PC-3 (cell line): Measurements from ENCODE around the gene POLRMT. TPM values are rescaled to one million over a fixed set of nuclear protein-coding genes. Genes with fewer than 3 reads are reported as not detected.

Experiments
- ATAC-seq: fragments of 200-7000 bp; cut with Tn5 transposase; 2 replicates; pipeline ENCODE4 v1.9.1; 2020; ENCODE audit warnings: mild to moderate bottlenecking, moderate library complexity
- BruUV-seq: library from RNA; stranded (reverse); fragments of 400-500 nt; replicated peaks from 2 replicates; lab custom pipeline; 2021; lab: Mats Ljungman, UMichigan
- CTCF ChIA-PET: fragments of 300-600 bp; sonication (Branson Sonifier 250); formaldehyde crosslinking; loops from one replicate; lab custom pipeline; 2022; ENCODE audit warnings: antibody characterized with exemption; lab: Charles Lee
- POLR2A ChIA-PET: fragments of 300-600 bp; sonication (Branson Sonifier 250); formaldehyde crosslinking; loops from one replicate; lab custom pipeline; 2022; ENCODE audit warnings: antibody characterized with exemption; ENCODE audit not compliant: unreplicated experiment; lab: Charles Lee
- DNase-seq: peaks from one replicate; pipeline ENCODE4 v3.0.0-alpha.2; 2015
- H2AFZ ChIP-seq: fragments of 300-600 bp; sonication (generic); 2 replicates; pipeline ENCODE4 v1.6.0; 2016; ENCODE audit warnings: antibody characterized with exemption, low read length
- H3F3A ChIP-seq: fragments of 300-600 bp; sonication (generic); one replicate; pipeline ENCODE4 v1.6.0; 2017; ENCODE audit warnings: antibody characterized with exemption, low read length, control low read depth, mild to moderate bottlenecking; ENCODE audit not compliant: unreplicated experiment
- H3K27ac ChIP-seq: fragments of 300-600 bp; sonication (generic); 2 replicates; pipeline ENCODE4 v1.5.1; 2016; ENCODE audit warnings: mild to moderate bottlenecking, low read length
- H3K27me3 ChIP-seq: fragments of 300-600 bp; sonication (generic); 2 replicates; pipeline ENCODE4 v1.6.1; 2016; ENCODE audit warnings: low read length, mixed read lengths
- H3K36me3 ChIP-seq: fragments of 300-600 bp; sonication (generic); 2 replicates; pipeline ENCODE4 v1.6.1; 2016; ENCODE audit warnings: low read depth, mixed run types, low read length, mixed read lengths
- H3K4me1 ChIP-seq: fragments of 300-600 bp; sonication (generic); 2 replicates; pipeline ENCODE4 v1.5.1; 2016; ENCODE audit warnings: low read length; ENCODE audit not compliant: insufficient read depth
- H3K4me2 ChIP-seq: fragments of 300-600 bp; sonication (generic); 2 replicates; pipeline ENCODE4 v1.6.0; 2016; ENCODE audit warnings: low read length
- H3K4me3 ChIP-seq: fragments of 300-600 bp; sonication (generic); 2 replicates; pipeline ENCODE4 v1.5.1; 2016; ENCODE audit warnings: mild to moderate bottlenecking, low read length, mixed read lengths
- H3K79me2 ChIP-seq: fragments of 300-600 bp; sonication (generic); 2 replicates; pipeline ENCODE4 v1.6.1; 2017; ENCODE audit warnings: low read length, mixed read lengths
- H3K9ac ChIP-seq: fragments of 300-600 bp; sonication (generic); 2 replicates; pipeline ENCODE4 v1.6.0; 2016; ENCODE audit warnings: mild to moderate bottlenecking, low read length
- H3K9me2 ChIP-seq: fragments of 300-600 bp; sonication (generic); replicated peaks from 2 replicates; pipeline ENCODE4 v1.6.1; 2016; ENCODE audit warnings: mixed run types, low read length, mixed read lengths
- H3K9me3 ChIP-seq: fragments of 300-600 bp; sonication (generic); 2 replicates; pipeline ENCODE4 v1.6.1; 2016; ENCODE audit warnings: low read length, mixed read lengths
- H4K20me1 ChIP-seq: fragments of 300-600 bp; sonication (generic); 2 replicates; pipeline ENCODE4 v1.6.1; 2016; ENCODE audit warnings: low read length, mixed read lengths
- EZH2 ChIP-seq: fragments of 300-600 bp; sonication (generic); IDR thresholded peaks from one replicate; pipeline ENCODE4 v1.6.1; 2017; ENCODE audit warnings: antibody characterized with exemption, mild to moderate bottlenecking, low read length; ENCODE audit not compliant: unreplicated experiment
- EZH2phosphoT487 ChIP-seq: fragments of 300-600 bp; sonication (generic); IDR thresholded peaks from 2 replicates; pipeline ENCODE4 v1.6.1; 2018; ENCODE audit warnings: mild to moderate bottlenecking, antibody characterized with exemption, low read length, borderline replicate concordance
- intact Hi-C: fragments of 100-400 bp; cut with micrococcal nuclease; formaldehyde crosslinking; loops from 2 replicates; pipeline ENCODE4 v1.9.0; 2023
- total RNA-seq: library from RNA; depleted of rRNA; stranded (reverse); fragments of >200 nt; gene quantifications from 2 replicates; pipeline ENCODE4 v1.2.3, GENCODE V29; 2014
- TF ChIP-seq, protein P1 (sequence below): fragments of 300-600 bp; sonication (generic); conservative IDR thresholded peaks from 2 replicates; pipeline ENCODE4 v1.5.1; 2017; ENCODE audit warnings: antibody characterized with exemption, low read depth, mild to moderate bottlenecking, low read length

Gene POLRMT
- total RNA-seq, 1 experiment from 2014 or later = 60.5 TPM

DNA sequence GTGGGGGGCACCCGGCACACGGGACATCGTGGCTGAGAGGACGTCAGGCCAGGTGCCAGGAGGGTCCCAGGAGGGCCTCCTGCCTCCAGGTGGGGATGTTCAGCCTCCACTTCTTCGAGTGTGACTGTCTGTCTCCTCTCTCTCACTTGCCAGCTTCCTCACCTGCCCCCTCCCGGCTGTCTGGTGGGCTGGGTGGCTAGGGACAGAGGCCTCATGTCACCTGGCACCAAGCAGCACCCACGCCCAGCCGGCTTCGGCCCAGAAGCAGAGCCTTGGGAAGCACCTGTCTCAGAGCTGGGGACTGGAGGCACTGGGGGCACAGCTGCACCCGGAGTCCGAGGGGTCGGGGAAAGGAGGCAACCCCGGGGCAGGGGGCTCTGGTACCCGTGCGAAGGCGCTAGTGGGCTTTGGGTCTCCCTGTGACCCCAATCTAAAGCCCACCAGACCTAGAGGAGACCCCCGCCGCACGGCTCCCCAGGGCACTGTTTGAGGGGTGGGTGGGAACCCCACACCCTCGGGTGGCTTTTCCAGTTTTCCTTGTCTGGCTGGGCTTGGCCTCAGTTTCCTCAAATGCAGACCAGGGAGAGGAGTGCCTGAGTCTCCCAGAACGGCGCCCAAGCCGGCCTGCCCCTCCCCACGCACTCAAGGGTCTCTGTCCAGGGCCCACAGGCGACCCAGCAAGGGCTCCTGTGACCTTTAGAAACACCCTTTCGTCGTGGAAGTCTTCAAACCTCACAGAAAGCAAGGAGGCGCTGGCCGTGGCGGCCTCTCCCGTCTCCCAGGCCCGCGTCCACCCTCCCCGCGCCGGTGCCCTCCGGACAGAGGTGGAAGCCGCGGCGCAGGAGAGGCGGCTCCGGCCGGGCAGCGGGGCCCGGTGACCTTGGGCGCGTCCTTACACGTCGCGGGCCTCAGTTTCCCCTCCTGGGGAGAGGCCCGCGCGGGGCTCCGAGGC is 44.3 kb downstream of the POLRMT start:
- H3K9me3 ChIP-seq = no peaks in the 10 kb centered on the region
- ChIA-PET CTCF (interaction anchor here (0.6 kb wide), 1 partner anchor 15 kb away, joined by 3 read pairs; no protein-coding TSS in a partner anchor), POLR2A (no interaction called here)
- TF ChIP-seq EZH2phosphoT487 (no peak), EZH2 (no peak)
- TF ChIP-seq, protein P1, sequence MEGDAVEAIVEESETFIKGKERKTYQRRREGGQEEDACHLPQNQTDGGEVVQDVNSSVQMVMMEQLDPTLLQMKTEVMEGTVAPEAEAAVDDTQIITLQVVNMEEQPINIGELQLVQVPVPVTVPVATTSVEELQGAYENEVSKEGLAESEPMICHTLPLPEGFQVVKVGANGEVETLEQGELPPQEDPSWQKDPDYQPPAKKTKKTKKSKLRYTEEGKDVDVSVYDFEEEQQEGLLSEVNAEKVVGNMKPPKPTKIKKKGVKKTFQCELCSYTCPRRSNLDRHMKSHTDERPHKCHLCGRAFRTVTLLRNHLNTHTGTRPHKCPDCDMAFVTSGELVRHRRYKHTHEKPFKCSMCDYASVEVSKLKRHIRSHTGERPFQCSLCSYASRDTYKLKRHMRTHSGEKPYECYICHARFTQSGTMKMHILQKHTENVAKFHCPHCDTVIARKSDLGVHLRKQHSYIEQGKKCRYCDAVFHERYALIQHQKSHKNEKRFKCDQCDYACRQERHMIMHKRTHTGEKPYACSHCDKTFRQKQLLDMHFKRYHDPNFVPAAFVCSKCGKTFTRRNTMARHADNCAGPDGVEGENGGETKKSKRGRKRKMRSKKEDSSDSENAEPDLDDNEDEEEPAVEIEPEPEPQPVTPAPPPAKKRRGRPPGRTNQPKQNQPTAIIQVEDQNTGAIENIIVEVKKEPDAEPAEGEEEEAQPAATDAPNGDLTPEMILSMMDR = no peak
- H3K9ac ChIP-seq = no peak overlapping the region
- no peaks in the 10 kb centered on the region for H3K79me2 ChIP-seq
- H3K4me1 ChIP-seq = peaks cover 10% of the 10 kb centered on the region
- peaks cover 7% of the 10 kb centered on the region; the same call in 1 of the 2 replicates for H3K27me3 ChIP-seq
- ATAC-seq = no peak
- no TSS peak for BruUV-seq
- H3K9me2 ChIP-seq = no peaks in the 10 kb centered on the region
- no peak overlapping the region for H3K4me3 ChIP-seq
- H4K20me1 ChIP-seq = no peaks in the 10 kb centered on the region
- H3F3A ChIP-seq = no peaks in the 10 kb centered on the region
- no peak overlapping the region for H3K27ac ChIP-seq
- H3K36me3 ChIP-seq = no peaks in the 10 kb centered on the region
- intact Hi-C loops = loop anchor here (5.0 kb wide), 1 partner anchor 143 kb away; no protein-coding TSS in a partner anchor
- no peak for DNase-seq
- peak overlapping the region; percentile 74 for H3K4me2 ChIP-seq
- no peak overlapping the region for H2AFZ ChIP-seq

- no peak overlapping the region for H3K27ac ChIP-seq
- peak overlapping the region; percentile 38; the same call in 1 of the 2 replicates for H3K4me3 ChIP-seq
- intact Hi-C loops = loop anchor here (5.0 kb wide), 1 partner anchor 144 kb away; no protein-coding TSS in a partner anchor
Observed at GRCh38 chr19:588093-588740, 45.1 kb downstream of the POLRMT start.

More at GRCh38 chr19:588093-588740, 45.1 kb downstream of the POLRMT start:
- H3K27me3 ChIP-seq = peaks cover 7% of the 10 kb centered on the region; the same call in 1 of the 2 replicates
- BruUV-seq = no TSS peak
- peak overlapping the region; percentile 74 for H3K4me2 ChIP-seq
- POLR2A ChIA-PET = no interaction called here
- H3K9me3 ChIP-seq = no peaks in the 10 kb centered on the region
- DNase-seq (peak; percentile 78), ATAC-seq (peak; percentile 33)
- H3K79me2 ChIP-seq = no peaks in the 10 kb centered on the region
- CTCF ChIA-PET = no interaction called here
- no peak overlapping the region for H2AFZ ChIP-seq
- no peaks in the 10 kb centered on the region for H4K20me1 ChIP-seq
- H3K9me2 ChIP-seq = no peaks in the 10 kb centered on the region
- H3K4me1 ChIP-seq = peaks cover 10% of the 10 kb centered on the region
- no peaks in the 10 kb centered on the region; the same call in 1 of the 2 replicates for H3K36me3 ChIP-seq
- no peak overlapping the region for H3K9ac ChIP-seq
- TF ChIP-seq, protein P1 = peak; percentile 64
- TF ChIP-seq EZH2phosphoT487 (no peak), EZH2 (no peak)
- H3F3A ChIP-seq = no peaks in the 10 kb centered on the region
